ENCODE data around the gene ANKMY2. TPM values are rescaled to one million over a fixed set of nuclear protein-coding genes. Genes with fewer than 3 reads are reported as not detected.

ANKMY2 gene
- total RNA-seq, 5 donors from 2014 or later (not counting 1 experiment from before 2014, with no cell fraction given) = 7.8 to 10.9 (median 10.0) TPM

- H3K27ac Mint-ChIP-seq = no peak overlapping the region
- H3K4me3 Mint-ChIP-seq = no peak overlapping the region
- peaks cover 0 to 19% of the 10 kb centered on the region in 2 experiments for H3K27me3 ChIP-seq (replicated peaks in 1 of 2; ENCODE audit: control insufficient read depth in 2 of 2, extremely low read depth in 1 of 2, insufficient read depth in 2 of 2, low read length in 1 of 2)
- H3K27ac ChIP-seq (ENCODE audit: low read length) = no peak overlapping the region
- no peaks in the 10 kb centered on the region for H3K36me3 ChIP-seq (ENCODE audit: control insufficient read depth in 2 of 2, extremely low read depth in 1 of 2, insufficient read depth in 1 of 2, low read length in 1 of 2)
- H3K4me1 ChIP-seq (ENCODE audit: control insufficient read depth in 1 of 2, extremely low read depth in 1 of 2, insufficient read depth in 2 of 2, low read length in 2 of 2) = no peaks in the 10 kb centered on the region
- CTCF ChIA-PET = no interaction called here
- H3K4me1 Mint-ChIP-seq = peaks cover 0 to 1% (median 0%) of the 10 kb centered on the region in 3 donors
- POLR2A ChIA-PET = no interaction called here
- H3K36me3 Mint-ChIP-seq = no peaks in the 10 kb centered on the region
- peaks cover 5 to 7% of the 10 kb centered on the region in 2 donors for H3K27me3 Mint-ChIP-seq
- no peaks in the 10 kb centered on the region for H3K9me3 ChIP-seq
- no peaks in the 10 kb centered on the region for H3K9me3 Mint-ChIP-seq
- H3K4me3 ChIP-seq (ENCODE audit: control insufficient read depth in 1 of 2, extremely low read depth in 1 of 2, low read length in 1 of 2) = no peak overlapping the region
- WGBS (ENCODE audit: insufficient coverage) = 92% methylated on average over 17 of the region's 17 CpGs
- DNase-seq (no peak), ATAC-seq (replicated peaks in 1 of 4) (no peak)
These were observed 60.0 kb downstream of the ANKMY2 start for GRCh38 chr7:16585540-16585939.

DNA sequence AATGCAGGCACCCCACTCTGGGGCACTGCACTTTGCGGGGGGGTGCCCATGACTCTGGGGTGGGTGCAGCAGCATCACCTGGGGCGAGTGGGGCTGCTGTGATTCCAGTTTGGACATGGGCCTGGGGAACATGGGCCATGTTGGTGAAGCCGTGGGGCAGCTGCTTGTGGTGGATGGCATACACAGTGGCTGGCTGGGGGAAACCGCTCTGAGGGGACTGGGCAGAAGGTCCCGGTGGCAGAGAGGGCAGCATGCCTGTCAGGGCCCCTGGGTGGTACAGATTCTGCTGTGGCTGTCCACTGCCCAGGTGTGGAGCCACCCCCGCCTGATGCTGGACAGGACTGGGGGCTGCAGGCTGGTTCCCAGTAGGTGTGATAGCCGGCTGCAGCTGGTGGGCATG lies 61.7 kb downstream of the ANKMY2 start:
- ChIA-PET CTCF (no interaction called here), POLR2A (no interaction called here)
- Histone ChIP-seq H3K4me3 (ENCODE audit: control insufficient read depth in 1 of 2, extremely low read depth in 1 of 2, low read length in 1 of 2) (no peak overlapping the region), H3K27me3 (replicated peaks in 1 of 2; ENCODE audit: control insufficient read depth in 2 of 2, extremely low read depth in 1 of 2, insufficient read depth in 2 of 2, low read length in 1 of 2) (peaks cover 0 to 22% of the 10 kb centered on the region in 2 experiments), H3K4me1 (ENCODE audit: control insufficient read depth in 1 of 2, extremely low read depth in 1 of 2, insufficient read depth in 2 of 2, low read length in 2 of 2) (no peaks in the 10 kb centered on the region), H3K9me3 (no peaks in the 10 kb centered on the region), H3K36me3 (ENCODE audit: control insufficient read depth in 2 of 2, extremely low read depth in 1 of 2, insufficient read depth in 1 of 2, low read length in 1 of 2) (no peaks in the 10 kb centered on the region), H3K27ac (ENCODE audit: low read length) (no peak overlapping the region)
- no peak overlapping the region for H3K27ac Mint-ChIP-seq
- H3K36me3 Mint-ChIP-seq = no peaks in the 10 kb centered on the region
- WGBS (ENCODE audit: insufficient coverage) = 86% methylated on average over 6 of the region's 7 CpGs
- peaks cover 5 to 7% of the 10 kb centered on the region in 2 donors for H3K27me3 Mint-ChIP-seq
- DNase-seq = no peak
- no peak overlapping the region for H3K4me3 Mint-ChIP-seq
- H3K9me3 Mint-ChIP-seq = no peaks in the 10 kb centered on the region
- peaks cover 0 to 1% (median 0%) of the 10 kb centered on the region in 3 donors for H3K4me1 Mint-ChIP-seq
- no peak for ATAC-seq (replicated peaks in 1 of 4)

GRCh38 chr7:16581286-16581685 lies 64.3 kb downstream of the ANKMY2 start:
- POLR2A ChIA-PET = no interaction called here
- no peak for ATAC-seq (replicated peaks in 1 of 4)
- Histone ChIP-seq H3K27me3 (replicated peaks in 1 of 2; ENCODE audit: control insufficient read depth in 2 of 2, extremely low read depth in 1 of 2, insufficient read depth in 2 of 2, low read length in 1 of 2) (peaks cover 0 to 22% of the 10 kb centered on the region in 2 experiments), H3K36me3 (ENCODE audit: control insufficient read depth in 2 of 2, extremely low read depth in 1 of 2, insufficient read depth in 1 of 2, low read length in 1 of 2) (no peaks in the 10 kb centered on the region), H3K4me3 (ENCODE audit: control insufficient read depth in 1 of 2, extremely low read depth in 1 of 2, low read length in 1 of 2) (no peak overlapping the region), H3K9me3 (no peaks in the 10 kb centered on the region), H3K27ac (ENCODE audit: low read length) (no peak overlapping the region), H3K4me1 (ENCODE audit: control insufficient read depth in 1 of 2, extremely low read depth in 1 of 2, insufficient read depth in 2 of 2, low read length in 2 of 2) (no peaks in the 10 kb centered on the region)
- CTCF ChIA-PET = interaction anchor here in 1 of 2 donors (2.5 kb wide), 1 partner anchor 17 kb away, joined by 10 read pairs; no protein-coding TSS in a partner anchor
- Mint-ChIP-seq H3K27ac (no peak overlapping the region), H3K36me3 (no peaks in the 10 kb centered on the region), H3K4me1 (no peaks in the 10 kb centered on the region), H3K4me3 (no peak overlapping the region), H3K9me3 (no peaks in the 10 kb centered on the region), H3K27me3 (peaks cover 4 to 7% of the 10 kb centered on the region in 2 donors)
- DNase-seq = no peak
- WGBS (ENCODE audit: insufficient coverage) = no CpG with 5 or more reads among the region's 1 CpG

- POLR2A ChIA-PET = no interaction called here
- 81% methylated on average over 3 of the region's 8 CpGs for WGBS (ENCODE audit: insufficient coverage)
- no peak for DNase-seq
- Mint-ChIP-seq H3K27ac (no peak overlapping the region), H3K4me3 (no peak overlapping the region), H3K27me3 (peaks cover 2 to 7% of the 10 kb centered on the region in 2 donors), H3K4me1 (no peaks in the 10 kb centered on the region), H3K9me3 (no peaks in the 10 kb centered on the region), H3K36me3 (no peaks in the 10 kb centered on the region)
- Histone ChIP-seq H3K27me3 (replicated peaks in 1 of 2; ENCODE audit: control insufficient read depth in 2 of 2, extremely low read depth in 1 of 2, insufficient read depth in 2 of 2, low read length in 1 of 2) (peaks cover 0 to 11% of the 10 kb centered on the region in 2 experiments), H3K4me3 (ENCODE audit: control insufficient read depth in 1 of 2, extremely low read depth in 1 of 2, low read length in 1 of 2) (no peak overlapping the region), H3K36me3 (ENCODE audit: control insufficient read depth in 2 of 2, extremely low read depth in 1 of 2, insufficient read depth in 1 of 2, low read length in 1 of 2) (no peaks in the 10 kb centered on the region), H3K4me1 (ENCODE audit: control insufficient read depth in 1 of 2, extremely low read depth in 1 of 2, insufficient read depth in 2 of 2, low read length in 2 of 2) (no peaks in the 10 kb centered on the region), H3K27ac (ENCODE audit: low read length) (no peak overlapping the region), H3K9me3 (no peaks in the 10 kb centered on the region)
- ATAC-seq (replicated peaks in 1 of 4) = no peak
- CTCF ChIA-PET = no interaction called here
These were observed 66.3 kb downstream of the ANKMY2 start for GRCh38 chr7:16579216-16579615.

- CTCF ChIA-PET = no interaction called here
- no peak for ATAC-seq (replicated peaks in 1 of 4)
- peaks cover 10 to 14% of the 10 kb centered on the region in 2 donors for H3K27me3 Mint-ChIP-seq
These were observed 73.6 kb downstream of the ANKMY2 start for GRCh38 chr7:16571941-16572340.

DNA sequence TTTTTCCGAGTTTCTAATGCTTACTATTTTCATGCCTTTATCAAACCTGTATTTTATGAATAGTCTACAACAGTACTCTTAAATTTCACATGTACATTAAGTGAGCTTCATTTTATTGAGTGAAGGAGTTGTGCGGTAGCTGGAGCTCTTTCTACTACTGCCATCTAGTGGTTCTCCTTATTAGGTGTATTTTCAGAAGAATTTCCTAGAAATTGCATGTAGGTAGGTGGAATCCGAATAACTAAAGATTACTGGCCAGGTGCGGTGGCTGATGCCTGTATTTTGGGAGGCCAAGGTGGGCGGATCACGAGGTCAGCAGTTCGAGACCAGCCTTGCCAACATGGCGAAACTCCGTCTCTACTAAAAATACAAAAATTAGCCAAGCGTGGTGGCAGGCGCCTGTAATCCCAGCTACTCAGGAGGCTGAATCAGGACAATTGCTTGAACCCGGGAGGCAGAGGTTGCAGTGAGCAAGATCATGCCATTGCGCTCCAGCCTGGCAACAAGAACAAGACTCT lies 80.6 kb downstream of the ANKMY2 start:
- ATAC-seq (replicated peaks in 1 of 4) (peak in 3 of 4 experiments; percentile 36 to 57 (median 53)), DNase-seq (peak in 1 of 35 experiments; percentile 63)
- CTCF ChIA-PET = interaction anchor here (0.5 to 3.5 kb wide), 48 partner anchors 8 to 1891 kb away, joined by 3 to 62 read pairs (median 4); no protein-coding TSS in a partner anchor
- Mint-ChIP-seq H3K4me3 (peak overlapping the region in 1 of 3 donors; percentile 49), H3K4me1 (peaks cover 22 to 24% (median 23%) of the 10 kb centered on the region in 3 donors), H3K27ac (peak overlapping the region in 1 of 2 donors; percentile 45), H3K36me3 (no peaks in the 10 kb centered on the region), H3K9me3 (no peaks in the 10 kb centered on the region), H3K27me3 (peaks cover 8 to 11% of the 10 kb centered on the region in 2 donors)
- no peaks in the 10 kb centered on the region for H3K9me3 ChIP-seq
- 15% methylated on average over 4 of the region's 13 CpGs for WGBS (ENCODE audit: insufficient coverage)
- H3K27me3 ChIP-seq (replicated peaks in 1 of 2; ENCODE audit: control insufficient read depth in 2 of 2, extremely low read depth in 1 of 2, insufficient read depth in 2 of 2, low read length in 1 of 2) = no peaks in the 10 kb centered on the region
- H3K27ac ChIP-seq (ENCODE audit: low read length) = no peak overlapping the region
- H3K36me3 ChIP-seq (ENCODE audit: control insufficient read depth in 2 of 2, extremely low read depth in 1 of 2, insufficient read depth in 1 of 2, low read length in 1 of 2) = no peaks in the 10 kb centered on the region
- peaks cover 0 to 9% of the 10 kb centered on the region in 2 experiments for H3K4me1 ChIP-seq (ENCODE audit: control insufficient read depth in 1 of 2, extremely low read depth in 1 of 2, insufficient read depth in 2 of 2, low read length in 2 of 2)
- H3K4me3 ChIP-seq (ENCODE audit: control insufficient read depth in 1 of 2, extremely low read depth in 1 of 2, low read length in 1 of 2) = no peak overlapping the region
- POLR2A ChIA-PET = interaction anchor here in 1 of 2 donors (0.8 kb wide), 1 partner anchor 417 kb away, joined by 3 read pairs; no protein-coding TSS in a partner anchor

More at GRCh38 chr7:16571941-16572340, 73.6 kb downstream of the ANKMY2 start:
- H3K4me1 Mint-ChIP-seq = no peaks in the 10 kb centered on the region
- H3K9me3 Mint-ChIP-seq = no peaks in the 10 kb centered on the region
- Histone ChIP-seq H3K27me3 (replicated peaks in 1 of 2; ENCODE audit: control insufficient read depth in 2 of 2, extremely low read depth in 1 of 2, insufficient read depth in 2 of 2, low read length in 1 of 2) (peaks cover 0 to 6% of the 10 kb centered on the region in 2 experiments), H3K4me3 (ENCODE audit: control insufficient read depth in 1 of 2, extremely low read depth in 1 of 2, low read length in 1 of 2) (no peak overlapping the region), H3K27ac (ENCODE audit: low read length) (no peak overlapping the region), H3K36me3 (ENCODE audit: control insufficient read depth in 2 of 2, extremely low read depth in 1 of 2, insufficient read depth in 1 of 2, low read length in 1 of 2) (no peaks in the 10 kb centered on the region), H3K9me3 (no peaks in the 10 kb centered on the region), H3K4me1 (ENCODE audit: control insufficient read depth in 1 of 2, extremely low read depth in 1 of 2, insufficient read depth in 2 of 2, low read length in 2 of 2) (no peaks in the 10 kb centered on the region)
- no peaks in the 10 kb centered on the region for H3K36me3 Mint-ChIP-seq
- no peak for DNase-seq
- H3K4me3 Mint-ChIP-seq = no peak overlapping the region
- POLR2A ChIA-PET = no interaction called here
- no CpG with 5 or more reads among the region's 4 CpGs for WGBS (ENCODE audit: insufficient coverage)
- H3K27ac Mint-ChIP-seq = no peak overlapping the region

Measured in T-cell (primary cell).